WI38 (cell line): ENCODE data around the gene OR5H1.
"Not testable (repeated sequence)": the region's sequence is repeated elsewhere in the genome, so short reads cannot be mapped to it uniquely, and the experiment has no call there.

Experiments
- H3K4me3 ChIP-seq: 2 replicates; pipeline ENCODE4 v1.5.1; 2011; ENCODE audit warnings: low read depth, mild to moderate bottlenecking, control low read depth, low read length
- CTCF ChIP-seq: IDR thresholded peaks from 2 replicates; pipeline ENCODE4 v1.5.1; 2012; ENCODE audit warnings: low read depth, mild to moderate bottlenecking, control low read depth, low read length

OR5H1 gene

GRCh38 chr3:98114264-98114663, 16.3 kb upstream of the OR5H1 start:
- TF ChIP-seq CTCF: no peak
- no peak overlapping the region for H3K4me3 ChIP-seq

GRCh38 chr3:98115717-98116116, 14.8 kb upstream of the OR5H1 start:
- no peak for TF ChIP-seq CTCF
- no peak overlapping the region for H3K4me3 ChIP-seq

- H3K4me3 ChIP-seq: no peak overlapping the region
- no peak for TF ChIP-seq CTCF
These were observed 6.1 kb downstream of the OR5H1 start for GRCh38 chr3:98136631-98137030.

- H3K4me3 ChIP-seq: not testable (repeated sequence)
These were observed 7.5 kb downstream of the OR5H1 start for GRCh38 chr3:98137826-98138557.

GRCh38 chr3:98140531-98140930, 10.0 kb downstream of the OR5H1 start:
- no peak overlapping the region for H3K4me3 ChIP-seq
- no peak for TF ChIP-seq CTCF

- H3K4me3 ChIP-seq: no peak within 1 kb of the TSS
- no peak for TF ChIP-seq CTCF
These were observed 16.7 kb downstream of the OR5H1 start, which contains the start of gene OR5H14 for GRCh38 chr3:98147179-98147578. OR5H14 (plus strand) TSS chr3:98147479; CDS start chr3:98149386, 1,907 bp downstream.

- H3K4me3 ChIP-seq: no peak overlapping the region
- no peak for TF ChIP-seq CTCF
These were observed 18.2 kb downstream of the OR5H1 start for GRCh38 chr3:98148751-98149150.

GRCh38 chr3:98149456-98149855, 18.9 kb downstream of the OR5H1 start:
- not testable (repeated sequence) for H3K4me3 ChIP-seq
